ENCODE measurements around the gene HDAC4. TPM values are rescaled to one million over a fixed set of nuclear protein-coding genes. Genes with fewer than 3 reads are reported as not detected.

The HDAC4 gene
- total and polyA plus RNA-seq, 12 donors: 3.7 to 40.0 (median 25.5) TPM

GRCh38 chr2:239423551-239423950 is 22.7 kb upstream of the HDAC4 start:
- no peak overlapping the region for H3K27ac ChIP-seq
- no peak overlapping the region for H3K4me3 ChIP-seq
- H3K36me3 ChIP-seq: no peaks in the 10 kb centered on the region
- H3K9me3 ChIP-seq: no peaks in the 10 kb centered on the region
- H3K27me3 ChIP-seq: peaks cover 0 to 26% (median 14%) of the 10 kb centered on the region in 7 donors
- ATAC-seq: no peak
- H3K4me1 ChIP-seq: no peaks in the 10 kb centered on the region
- intact Hi-C loops (cut with DNase I): loop anchor here in 1 of 10 donors (10.0 kb wide), 1 partner anchor 369 kb away; no protein-coding TSS in a partner anchor
- no peak for DNase-seq
- WGBS, 2 donors: 88 to 90% methylated on average over 4 of the region's 4 CpGs
- no peak for TF ChIP-seq CTCF (IDR thresholded peaks at IDR 0.05)

- no peak for ATAC-seq
- WGBS, 2 donors: 68 to 80% methylated on average over 4 of the region's 4 CpGs
- no peak for TF ChIP-seq CTCF (IDR thresholded peaks at IDR 0.05)
- no peak overlapping the region for H3K4me3 ChIP-seq
- intact Hi-C loops (cut with DNase I): loop anchor here in 1 of 10 donors (10.0 kb wide), 1 partner anchor 367 kb away; no protein-coding TSS in a partner anchor
- H3K27me3 ChIP-seq: peaks cover 0 to 31% (median 8%) of the 10 kb centered on the region in 7 donors
- no peaks in the 10 kb centered on the region for H3K4me1 ChIP-seq
- H3K9me3 ChIP-seq: no peaks in the 10 kb centered on the region
- no peak overlapping the region for H3K27ac ChIP-seq
- H3K36me3 ChIP-seq: no peaks in the 10 kb centered on the region
- no peak for DNase-seq
Observed at GRCh38 chr2:239421851-239422250, 21.0 kb upstream of the HDAC4 start.

GRCh38 chr2:239420082-239420481 is 19.3 kb upstream of the HDAC4 start:
- intact Hi-C loops (cut with DNase I): loop anchor here in 1 of 10 donors (10.0 kb wide), 1 partner anchor 365 kb away; no protein-coding TSS in a partner anchor
- H3K9me3 ChIP-seq: no peaks in the 10 kb centered on the region
- no peak for DNase-seq
- no peak overlapping the region for H3K4me3 ChIP-seq
- WGBS, 2 donors: 82 to 85% methylated on average over 12 of the region's 12 CpGs
- TF ChIP-seq CTCF (IDR thresholded peaks at IDR 0.05): no peak
- H3K36me3 ChIP-seq: no peaks in the 10 kb centered on the region
- H3K4me1 ChIP-seq: no peaks in the 10 kb centered on the region
- no peak overlapping the region for H3K27ac ChIP-seq
- peaks cover 0 to 26% (median 8%) of the 10 kb centered on the region in 7 donors for H3K27me3 ChIP-seq
- ATAC-seq: no peak

- intact Hi-C loops (cut with DNase I): no loop called here
- no peaks in the 10 kb centered on the region for H3K4me1 ChIP-seq
- ATAC-seq (no peak), DNase-seq (no peak)
- H3K4me3 ChIP-seq: no peak overlapping the region
- WGBS, 2 donors: 86 to 87% methylated on average over 1 of the region's 1 CpG
- TF ChIP-seq CTCF (IDR thresholded peaks at IDR 0.05): no peak
- H3K27me3 ChIP-seq: peaks cover 0 to 26% (median 8%) of the 10 kb centered on the region in 7 donors
- no peaks in the 10 kb centered on the region for H3K36me3 ChIP-seq
- no peak overlapping the region for H3K27ac ChIP-seq
- peaks cover 0 to 8% (median 0%) of the 10 kb centered on the region in 11 donors for H3K9me3 ChIP-seq
Observed at GRCh38 chr2:239418918-239419317, 18.1 kb upstream of the HDAC4 start.
